ENCODE data around the gene MYH11. TPM values are rescaled to one million over a fixed set of nuclear protein-coding genes. Genes with fewer than 3 reads are reported as not detected.
A peak's percentile ranks its signal among the peaks of the same experiment; 100 is the strongest.
"Not testable (repeated sequence)": the region's sequence is repeated elsewhere in the genome, so short reads cannot be mapped to it uniquely, and the experiment has no call there.

Gene MYH11
- total RNA-seq, 1 donor from 2014 or later = not detected

- Mint-ChIP-seq H3K4me3 (no peak overlapping the region), H3K27ac (no peak overlapping the region), H3K4me1 (ENCODE audit: low read depth) (peaks cover 18% of the 10 kb centered on the region), H3K36me3 (ENCODE audit: low read depth) (peaks cover 34% of the 10 kb centered on the region), H3K27me3 (ENCODE audit: insufficient read depth) (no peaks in the 10 kb centered on the region), H3K9me3 (no peaks in the 10 kb centered on the region)
- no peak for DNase-seq (ENCODE audit: low spot score)
- intact Hi-C loops (cut with micrococcal nuclease) = no loop called here
Measured at GRCh38 chr16:15665107-15665506, 191.7 kb downstream of the MYH11 start.

GRCh38 chr16:15660203-15660601, 196.6 kb downstream of the MYH11 start:
- peaks cover 41% of the 10 kb centered on the region for H3K4me1 Mint-ChIP-seq (ENCODE audit: low read depth)
- H3K4me3 Mint-ChIP-seq = no peak overlapping the region
- H3K36me3 Mint-ChIP-seq (ENCODE audit: low read depth) = peaks cover 20% of the 10 kb centered on the region
- intact Hi-C loops (cut with micrococcal nuclease) = no loop called here
- no peaks in the 10 kb centered on the region for H3K9me3 Mint-ChIP-seq
- no peak for DNase-seq (ENCODE audit: low spot score)
- no peaks in the 10 kb centered on the region for H3K27me3 Mint-ChIP-seq (ENCODE audit: insufficient read depth)
- H3K27ac Mint-ChIP-seq = peak overlapping the region; percentile 74

GRCh38 chr16:15658556-15658955, 198.3 kb downstream of the MYH11 start:
- Mint-ChIP-seq H3K27ac (peak overlapping the region; percentile 52), H3K36me3 (ENCODE audit: low read depth) (peaks cover 20% of the 10 kb centered on the region), H3K4me3 (no peak overlapping the region), H3K4me1 (ENCODE audit: low read depth) (peaks cover 41% of the 10 kb centered on the region), H3K9me3 (no peaks in the 10 kb centered on the region), H3K27me3 (ENCODE audit: insufficient read depth) (no peaks in the 10 kb centered on the region)
- intact Hi-C loops (cut with micrococcal nuclease) = no loop called here
- no peak for DNase-seq (ENCODE audit: low spot score)

- DNase-seq (ENCODE audit: low spot score) = no peak
- H3K9me3 Mint-ChIP-seq = no peaks in the 10 kb centered on the region
- no peaks in the 10 kb centered on the region for H3K27me3 Mint-ChIP-seq (ENCODE audit: insufficient read depth)
- H3K4me1 Mint-ChIP-seq (ENCODE audit: low read depth) = peaks cover 45% of the 10 kb centered on the region
- intact Hi-C loops (cut with micrococcal nuclease) = no loop called here
- H3K4me3 Mint-ChIP-seq = no peak overlapping the region
- no peak overlapping the region for H3K27ac Mint-ChIP-seq
- peaks cover 23% of the 10 kb centered on the region for H3K36me3 Mint-ChIP-seq (ENCODE audit: low read depth)
Measured at GRCh38 chr16:15658149-15658548, 198.7 kb downstream of the MYH11 start.

GRCh38 chr16:15655561-15655960, 201.3 kb downstream of the MYH11 start:
- DNase-seq (ENCODE audit: low spot score); H3K9me3 Mint-ChIP-seq; H3K4me3 Mint-ChIP-seq; H3K27ac Mint-ChIP-seq; H3K27me3 Mint-ChIP-seq (ENCODE audit: insufficient read depth); intact Hi-C loops (cut with micrococcal nuclease): not testable (repeated sequence)
- Mint-ChIP-seq H3K36me3 (ENCODE audit: low read depth) (peaks cover 25% of the 10 kb centered on the region), H3K4me1 (ENCODE audit: low read depth) (peaks cover 50% of the 10 kb centered on the region)

- Mint-ChIP-seq H3K4me1 (ENCODE audit: low read depth) (peaks cover 46% of the 10 kb centered on the region), H3K27me3 (ENCODE audit: insufficient read depth) (no peaks in the 10 kb centered on the region), H3K4me3 (no peak overlapping the region), H3K36me3 (ENCODE audit: low read depth) (peaks cover 24% of the 10 kb centered on the region), H3K9me3 (no peaks in the 10 kb centered on the region), H3K27ac (no peak overlapping the region)
- DNase-seq (ENCODE audit: low spot score) = no peak
- intact Hi-C loops (cut with micrococcal nuclease) = no loop called here
Measured at GRCh38 chr16:15654591-15654990, 202.2 kb downstream of the MYH11 start.

- Mint-ChIP-seq H3K27ac (peak overlapping the region; percentile 23), H3K4me1 (ENCODE audit: low read depth) (peaks cover 37% of the 10 kb centered on the region), H3K4me3 (peak overlapping the region; percentile 100), H3K9me3 (no peaks in the 10 kb centered on the region), H3K27me3 (ENCODE audit: insufficient read depth) (no peaks in the 10 kb centered on the region), H3K36me3 (ENCODE audit: low read depth) (peaks cover 24% of the 10 kb centered on the region)
- DNase-seq (ENCODE audit: low spot score) = no peak
- intact Hi-C loops (cut with micrococcal nuclease) = no loop called here
Measured at GRCh38 chr16:15653227-15653626, 203.6 kb downstream of the MYH11 start.

Other genes starting within 250 kb of the MYH11 start
- 58.8 and 58.9 TPM in 2 replicates for gene MARF1, start 213.9 kb downstream of the MYH11 start, total RNA-seq
- 87.4 and 91.8 TPM in 2 replicates for gene NDE1, start 206.8 kb downstream of the MYH11 start, total RNA-seq
- 36.7 and 50.2 TPM in 2 replicates for gene CEP20, start 31.6 kb upstream of the MYH11 start, total RNA-seq
- gene ABCC1, start 92.6 kb upstream of the MYH11 start, total RNA-seq = 102 and 108 TPM in 2 replicates